BJ (cell line): ENCODE results near the gene CHMP1A. TPM values are rescaled to one million over a fixed set of nuclear protein-coding genes. Genes with fewer than 3 reads are reported as not detected.
"Not testable (repeated sequence)": the region's sequence is repeated elsewhere in the genome, so short reads cannot be mapped to it uniquely, and the experiment has no call there.

Experiments
- CTCF ChIA-PET: fragments of 350-600 bp; formaldehyde crosslinking; extraction: SDS; loops from one replicate; lab custom pipeline; 2021; ENCODE audit warnings: antibody characterized with exemption, inconsistent platforms; lab: Yijun Ruan, JAX
- POLR2A ChIA-PET: fragments of 300-600 bp; sonication (Branson Sonifier 250); formaldehyde crosslinking; extraction: SDS; loops from one replicate; lab custom pipeline; 2021; ENCODE audit warnings: antibody characterized with exemption; lab: Charles Lee
- DNase-seq: peaks from one replicate; pipeline ENCODE4 v3.0.0-alpha.2; 2011; ENCODE audit warnings: low read depth
- H3K27me3 ChIP-seq: 2 replicates; pipeline ENCODE4 v1.6.0; 2011; ENCODE audit warnings: low read length; ENCODE audit not compliant: control insufficient read depth, insufficient read depth
- H3K36me3 ChIP-seq: 2 replicates; pipeline ENCODE4 v1.5.1; 2011; ENCODE audit warnings: low read length; ENCODE audit not compliant: control insufficient read depth, insufficient read depth
- H3K4me3 ChIP-seq: 2 replicates; pipeline ENCODE4 v1.5.1; 2011; ENCODE audit warnings: low read depth, mild to moderate bottlenecking, control low read depth, low read length
- CTCF ChIP-seq: IDR thresholded peaks from 2 replicates; pipeline ENCODE4 v1.5.1; 2011; ENCODE audit warnings: low read depth, mild to moderate bottlenecking, control low read depth, inconsistent platforms, low read length, moderate library complexity; ENCODE audit not compliant: insufficient read depth
- polyA plus RNA-seq: library from polyadenylated mRNA; depleted of rRNA; stranded (reverse); fragments of >200 nt; gene quantifications from 2 replicates; pipeline ENCODE4 v1.2.3, GENCODE V29; 2011

CHMP1A gene
- polyA plus RNA-seq, 1 experiment = 105 TPM

DNA sequence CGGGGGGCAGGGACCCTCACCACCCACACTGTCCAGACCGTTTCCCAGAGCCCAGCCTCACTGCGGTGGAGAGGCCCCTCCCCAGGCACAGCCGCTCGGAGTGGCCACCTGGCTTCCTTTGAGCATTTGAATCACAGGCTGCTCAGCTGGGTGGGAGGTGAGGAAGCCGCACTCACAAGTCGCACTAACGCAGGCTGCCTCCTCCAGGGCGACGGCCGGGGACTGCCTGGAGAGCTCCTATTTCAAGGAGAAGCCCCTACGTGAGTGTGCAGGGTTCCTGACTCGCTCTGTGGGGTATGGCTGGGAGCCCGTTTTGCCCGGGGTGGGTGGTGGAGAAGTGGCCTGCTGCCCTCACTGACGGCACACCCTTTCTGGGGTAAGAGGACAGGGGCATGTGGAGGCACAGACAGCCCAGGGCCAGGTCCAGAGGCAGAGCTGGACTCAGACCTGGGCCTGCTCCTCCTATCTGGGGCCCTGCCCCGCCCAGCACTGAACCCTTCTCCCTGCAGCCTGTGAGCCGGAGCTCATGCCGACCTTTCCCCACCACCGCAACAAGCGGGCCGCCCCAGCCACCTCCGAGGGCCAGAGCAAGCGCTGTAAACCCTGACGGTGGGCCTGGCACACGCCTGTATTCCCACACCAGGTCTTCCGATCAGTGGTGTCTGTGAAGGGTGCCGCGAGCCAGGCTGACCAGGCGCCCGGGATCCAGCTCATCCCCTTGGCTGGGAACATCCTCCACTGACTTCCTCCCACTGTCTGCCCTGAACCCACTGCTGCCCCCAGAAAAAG is 37.8 kb upstream of the CHMP1A start:
- Histone ChIP-seq H3K36me3 (peaks cover 46% of the 10 kb centered on the region), H3K4me3 (no peak overlapping the region), H3K27me3 (no peaks in the 10 kb centered on the region)
- CTCF ChIA-PET = no interaction called here
- no peak for TF ChIP-seq CTCF
- POLR2A ChIA-PET = no interaction called here
- no peak for DNase-seq

- H3K4me3 ChIP-seq, H3K27me3 ChIP-seq, POLR2A ChIA-PET, DNase-seq, CTCF ChIA-PET: not testable (repeated sequence)
- H3K36me3 ChIP-seq = peaks cover 46% of the 10 kb centered on the region
Measured at GRCh38 chr16:89694784-89695085, 37.2 kb upstream of the CHMP1A start.

- no peak overlapping the region for H3K4me3 ChIP-seq
- POLR2A ChIA-PET = no interaction called here
- no peak for TF ChIP-seq CTCF
- CTCF ChIA-PET = interaction anchor here (0.7 kb wide), 1 partner anchor 11 kb away, joined by 3 read pairs; no protein-coding TSS in a partner anchor
- H3K36me3 ChIP-seq = peaks cover 46% of the 10 kb centered on the region
- no peaks in the 10 kb centered on the region for H3K27me3 ChIP-seq
- no peak for DNase-seq
Measured at GRCh38 chr16:89693931-89694783, 36.6 kb upstream of the CHMP1A start.

DNA sequence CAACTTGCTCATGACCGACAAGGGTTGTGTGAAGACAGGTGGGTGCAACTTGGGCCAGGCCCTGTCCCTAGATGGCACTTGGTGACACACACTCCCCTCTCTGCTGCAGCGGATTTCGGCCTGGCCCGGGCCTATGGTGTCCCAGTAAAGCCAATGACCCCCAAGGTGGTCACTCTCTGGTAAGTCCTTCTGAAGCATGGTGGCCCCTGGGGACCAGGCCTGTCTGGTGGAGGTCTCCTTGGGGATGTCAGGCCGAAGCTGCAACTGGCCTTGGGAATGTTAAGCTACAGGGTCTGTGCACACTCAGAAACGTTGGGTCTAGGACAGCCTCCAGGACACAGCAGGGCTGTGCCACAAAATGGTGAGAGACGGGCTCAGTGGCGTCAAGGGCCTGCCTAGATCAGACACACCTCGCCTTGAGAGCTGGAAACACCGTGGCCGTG is 35.8 kb upstream of the CHMP1A start:
- no peak for TF ChIP-seq CTCF
- H3K27me3 ChIP-seq = no peaks in the 10 kb centered on the region
- no peak overlapping the region for H3K4me3 ChIP-seq
- CTCF ChIA-PET = interaction anchor here (0.7 kb wide), 1 partner anchor 12 kb away, joined by 3 read pairs; no protein-coding TSS in a partner anchor
- POLR2A ChIA-PET = no interaction called here
- H3K36me3 ChIP-seq = peaks cover 46% of the 10 kb centered on the region
- DNase-seq = no peak

GRCh38 chr16:89691986-89692569 is 34.6 kb upstream of the CHMP1A start:
- ChIA-PET POLR2A (no interaction called here), CTCF (no interaction called here)
- Histone ChIP-seq H3K4me3 (no peak overlapping the region), H3K27me3 (no peaks in the 10 kb centered on the region), H3K36me3 (peaks cover 41% of the 10 kb centered on the region)
- no peak for TF ChIP-seq CTCF
- DNase-seq = no peak
